HG02642 (cell line): Measurements from ENCODE around the gene LRRC8B.
A peak's percentile ranks its signal among the peaks of the same experiment; 100 is the strongest.
"Not testable (repeated sequence)": the region's sequence is repeated elsewhere in the genome, so short reads cannot be mapped to it uniquely, and the experiment has no call there.

Experiments used
- ATAC-seq: cut with Tn5 transposase; IDR thresholded peaks from one replicate; pipeline ENCODE4 v1.9.1; 2021; ENCODE audit warnings: mild to moderate bottlenecking; ENCODE audit not compliant: unreplicated experiment, poor library complexity

Gene LRRC8B

DNA sequence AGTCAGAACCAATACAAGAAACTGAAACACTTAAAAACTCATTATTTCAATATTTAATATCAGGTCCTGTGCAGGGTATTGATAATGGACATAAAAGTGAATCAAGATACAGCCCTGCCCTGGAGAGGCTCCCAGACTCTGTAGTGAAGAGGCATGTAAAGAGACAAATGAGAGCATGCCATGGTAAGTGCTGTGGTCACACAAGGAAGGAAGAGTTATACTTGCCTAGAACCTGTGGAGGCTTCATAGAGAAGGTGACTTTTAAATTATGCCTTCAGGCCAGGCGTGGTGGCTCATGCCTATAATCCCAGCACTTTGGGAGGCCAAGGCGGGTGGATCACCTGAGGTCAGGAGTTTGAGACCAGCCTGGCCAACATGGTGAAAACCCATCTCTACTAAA lies 105.0 kb downstream of the LRRC8B start:
- not testable (repeated sequence) for ATAC-seq

DNA sequence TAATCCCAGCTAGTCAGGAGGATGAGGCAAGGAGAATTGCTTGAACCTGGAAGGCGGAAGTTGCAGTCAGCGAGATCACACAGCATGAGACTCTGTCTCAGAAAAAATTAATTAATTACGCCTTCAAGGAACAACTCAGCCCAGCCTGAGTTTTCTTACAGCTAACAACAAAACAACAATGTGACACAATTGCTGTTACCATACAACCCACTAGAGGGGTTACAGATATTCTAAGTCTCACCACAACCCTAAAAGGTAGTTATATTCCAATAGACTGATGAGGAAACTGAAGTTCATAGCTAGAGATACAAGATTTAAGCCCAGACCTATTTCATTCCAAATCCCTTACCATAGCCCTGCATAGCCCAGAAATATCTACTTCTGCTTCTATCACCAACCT lies 105.4 kb downstream of the LRRC8B start:
- ATAC-seq, result no peak

- no peak for ATAC-seq
Observed at GRCh38 chr1:89631816-89632656, 107.4 kb downstream of the LRRC8B start.

DNA sequence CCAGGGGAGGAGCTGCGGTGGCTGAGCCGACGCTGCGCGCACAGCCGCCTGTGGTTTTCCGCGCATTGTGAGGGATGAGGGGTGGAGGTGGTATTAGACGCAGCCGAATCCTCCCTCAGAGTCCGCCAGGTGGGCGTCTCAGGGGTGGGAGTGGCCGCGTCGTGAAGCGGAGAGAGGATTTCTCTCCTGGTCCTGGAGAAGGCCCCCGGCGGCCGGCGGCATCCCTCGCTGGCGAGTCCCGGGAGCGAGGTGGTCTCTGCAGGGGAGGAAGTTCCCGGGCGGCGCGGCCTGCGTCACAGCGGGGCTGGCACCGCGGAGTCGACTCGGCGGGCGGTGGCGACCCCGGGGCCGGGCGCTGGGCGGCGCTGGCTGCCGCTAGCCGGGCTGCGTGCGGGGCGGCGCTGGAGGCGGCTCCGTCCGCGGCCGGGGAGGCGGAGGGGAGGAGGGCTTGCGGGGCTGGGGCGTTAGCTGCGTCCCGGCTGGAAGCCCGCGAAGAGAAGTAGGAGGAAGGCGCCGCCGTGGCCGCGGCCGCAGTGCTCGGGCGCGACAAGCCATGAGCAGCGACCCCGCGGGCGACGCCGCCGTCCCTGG lies 108.1 kb downstream of the LRRC8B start, which contains the start of gene LRRC8C:
LRRC8C (plus strand) TSS at position 464 of the 591 bp plus-strand sequence. CDS start 53,354 bp downstream, outside the sequence.
- peak; percentile 90 for ATAC-seq

- ATAC-seq, result peak; percentile 53
Observed at GRCh38 chr1:89633248-89633799, 108.7 kb downstream of the LRRC8B start.

GRCh38 chr1:89633800-89634625 lies 109.4 kb downstream of the LRRC8B start:
- no peak for ATAC-seq

DNA sequence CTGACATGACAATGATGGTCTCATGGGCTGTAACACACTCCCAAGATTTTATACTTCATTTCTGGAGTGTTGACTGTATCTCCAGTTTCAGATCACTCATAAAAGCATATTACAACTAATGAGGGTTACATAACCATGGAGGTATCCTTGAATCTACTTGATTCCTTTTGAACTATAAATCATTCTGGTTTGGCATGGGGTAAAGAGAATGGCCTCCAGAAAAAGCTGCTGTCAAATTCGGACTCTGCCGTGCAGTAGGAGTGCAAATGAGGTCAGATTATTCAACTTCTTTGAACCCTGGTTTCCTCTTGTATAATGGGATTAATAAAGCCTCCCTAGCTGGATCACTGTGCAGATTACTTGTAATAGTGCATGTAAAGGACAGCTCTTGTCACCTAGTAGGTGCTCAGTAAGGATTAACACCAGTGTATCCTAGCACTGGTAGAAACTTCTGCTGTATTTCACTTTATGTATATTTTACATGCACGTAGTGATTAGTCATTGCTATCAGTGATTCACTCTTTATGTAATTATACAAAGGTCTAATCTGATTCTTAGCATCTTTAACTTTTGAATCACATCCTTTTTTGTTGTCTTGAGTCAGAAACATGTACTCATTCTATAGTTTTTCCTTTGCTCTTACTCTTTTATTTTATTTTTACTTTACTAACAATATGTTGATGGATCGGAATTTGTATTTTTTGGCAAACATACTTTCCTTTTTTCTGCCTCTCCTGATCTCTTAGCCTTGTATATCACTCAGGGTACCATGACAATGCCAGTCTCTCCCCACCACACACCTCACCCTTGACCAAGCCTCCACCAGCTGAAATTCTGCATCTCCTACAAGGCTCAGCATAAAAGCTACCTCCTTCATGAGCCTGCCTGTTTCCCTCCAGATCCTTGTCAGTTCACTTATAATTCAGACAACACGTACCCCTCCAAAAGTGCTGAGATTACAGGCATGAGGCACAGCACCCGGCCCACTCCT lies 111.5 kb downstream of the LRRC8B start:
- ATAC-seq, result no peak

GRCh38 chr1:89637496-89637895 lies 112.9 kb downstream of the LRRC8B start:
- no peak for ATAC-seq

- no peak for ATAC-seq
Observed at GRCh38 chr1:89640440-89640839, 115.8 kb downstream of the LRRC8B start.

GRCh38 chr1:89641781-89642180 lies 117.2 kb downstream of the LRRC8B start:
- ATAC-seq, result no peak

DNA sequence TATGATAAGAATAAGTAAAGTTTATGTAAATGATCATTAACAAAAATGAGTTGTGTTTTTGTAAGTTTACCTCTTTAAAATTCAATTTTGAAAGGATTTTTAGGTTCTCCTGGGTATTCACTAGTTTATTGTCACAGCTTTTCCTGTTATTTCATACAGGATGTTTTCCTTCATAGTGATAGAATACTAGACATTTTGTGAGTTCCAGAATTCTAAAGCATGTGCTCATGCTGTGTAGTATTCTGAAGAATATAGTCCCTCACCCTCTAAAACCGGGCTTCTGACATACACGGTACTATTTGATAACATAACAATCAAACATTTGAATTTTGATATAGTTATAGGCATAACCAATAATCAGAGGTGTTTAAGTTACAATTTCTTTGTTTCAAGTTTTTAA lies 118.9 kb downstream of the LRRC8B start:
- no peak for ATAC-seq

DNA sequence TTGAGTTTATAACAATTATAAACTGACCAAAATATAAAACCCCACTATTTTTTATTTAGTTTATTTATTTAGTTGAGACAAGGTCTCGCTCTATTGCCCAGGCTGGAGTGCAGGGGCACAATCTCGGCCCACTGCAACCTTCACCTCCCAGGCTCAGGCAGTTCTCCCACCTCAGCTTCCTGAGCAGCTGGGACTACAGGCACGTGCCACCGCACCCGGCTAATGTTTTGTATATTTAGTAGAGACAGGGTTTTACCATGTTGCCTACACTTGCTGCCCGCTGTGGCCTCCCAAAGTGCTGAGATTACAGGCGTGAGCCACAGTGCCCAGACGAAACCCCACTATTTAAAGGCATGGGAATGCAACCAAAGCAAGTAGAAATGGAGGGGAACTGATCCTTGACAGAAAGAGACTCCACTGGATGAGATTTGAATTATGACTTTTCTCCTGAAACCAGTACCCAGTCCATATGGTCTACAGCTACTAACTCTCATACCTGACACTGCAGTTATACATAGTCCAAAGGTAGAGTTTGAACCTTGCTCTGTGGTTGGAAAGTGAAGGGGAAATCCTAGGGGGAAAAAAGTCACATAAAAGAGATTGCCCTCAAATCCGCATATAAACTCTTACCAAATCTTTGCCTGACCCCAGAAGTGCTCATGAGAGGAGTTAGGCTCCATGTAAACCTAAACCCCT lies 119.6 kb downstream of the LRRC8B start:
- ATAC-seq, result no peak

GRCh38 chr1:89646259-89646658 lies 121.6 kb downstream of the LRRC8B start:
- ATAC-seq, result no peak
